GM10847 (cell line): Measurements from ENCODE around the gene KMT5B.

ENCODE experiments used
- POLR2A ChIP-seq: IDR thresholded peaks from 2 replicates; pipeline ENCODE4 v1.6.1; 2011; ENCODE audit not compliant: insufficient read length; ENCODE audit errors: extremely low read depth

KMT5B gene

GRCh38 chr11:68142441-68143309, 70.4 kb downstream of the KMT5B start:
- TF ChIP-seq POLR2A: no peak

- no peak for TF ChIP-seq POLR2A
These were observed 71.1 kb downstream of the KMT5B start for GRCh38 chr11:68142028-68142412.

- no peak for TF ChIP-seq POLR2A
These were observed 71.7 kb downstream of the KMT5B start for GRCh38 chr11:68141246-68142027.

GRCh38 chr11:68140496-68141245, 72.4 kb downstream of the KMT5B start:
- no peak for TF ChIP-seq POLR2A

- TF ChIP-seq POLR2A: no peak
These were observed 74.9 kb downstream of the KMT5B start for GRCh38 chr11:68138237-68138636.

GRCh38 chr11:68137833-68138232, 75.3 kb downstream of the KMT5B start:
- TF ChIP-seq POLR2A: no peak

- no peak for TF ChIP-seq POLR2A
These were observed 76.2 kb downstream of the KMT5B start for GRCh38 chr11:68136866-68137265.

GRCh38 chr11:68135161-68135560, 77.9 kb downstream of the KMT5B start:
- TF ChIP-seq POLR2A: no peak

- no peak for TF ChIP-seq POLR2A
These were observed 79.3 kb downstream of the KMT5B start for GRCh38 chr11:68133761-68134160.

- no peak for TF ChIP-seq POLR2A
These were observed 83.0 kb downstream of the KMT5B start for GRCh38 chr11:68130121-68130520.

GRCh38 chr11:68128682-68129327, 84.3 kb downstream of the KMT5B start:
- no peak for TF ChIP-seq POLR2A

- no peak for TF ChIP-seq POLR2A
These were observed 85.1 kb downstream of the KMT5B start for GRCh38 chr11:68127714-68128681.

GRCh38 chr11:68125164-68125563, 87.9 kb downstream of the KMT5B start:
- TF ChIP-seq POLR2A: no peak
